HCT116 (cell line): ENCODE data around the gene MLLT6.

ENCODE experiments used
- CTCF ChIP-seq, 3 experiments: fragments of 200-600 bp in 1 of 3; sonication (generic) in 1 of 3; IDR thresholded peaks in 2 of 3; conservative IDR thresholded peaks in 1 of 3; 2 replicates each; pipeline ENCODE4 v1.5.1; 2012 to 2017; ENCODE audit warnings: low read depth in 2 of 3, low read length in 2 of 3, antibody characterized with exemption in 1 of 3, borderline replicate concordance in 1 of 3, control low read depth in 1 of 3, mild to moderate bottlenecking in 1 of 3, mixed read lengths in 1 of 3, mixed run types in 1 of 3, moderate library complexity in 1 of 3; ENCODE audit not compliant: insufficient read depth in 1 of 3
- POLR2A ChIP-seq: IDR thresholded peaks from 2 replicates; pipeline ENCODE4 v1.7.0; 2011; ENCODE audit warnings: borderline replicate concordance; ENCODE audit not compliant: insufficient read depth, insufficient read length; ENCODE audit errors: extremely low read depth

- TF ChIP-seq POLR2A (peak; percentile 29), CTCF (IDR thresholded peaks at IDR 0.05 in 2 of 3, conservative IDR thresholded peaks at IDR 0.05 in 1 of 3; ENCODE audit: borderline replicate concordance in 1 of 3, insufficient read depth in 1 of 3, low read depth in 2 of 3, low read length in 2 of 3) (no peak)
Measured at GRCh38 chr17:38703742-38704605, 1.1 kb upstream of the MLLT6 start.
